AG08396 (cell line): Measurements from ENCODE around the gene LRP1B.
"Not testable (repeated sequence)": the region's sequence is repeated elsewhere in the genome, so short reads cannot be mapped to it uniquely, and the experiment has no call there.

Experiments
- DNase-seq: peaks from one replicate; pipeline ENCODE4 v3.0.0; 2012; ENCODE audit warnings: low spot score, mixed read lengths

The LRP1B gene

DNA sequence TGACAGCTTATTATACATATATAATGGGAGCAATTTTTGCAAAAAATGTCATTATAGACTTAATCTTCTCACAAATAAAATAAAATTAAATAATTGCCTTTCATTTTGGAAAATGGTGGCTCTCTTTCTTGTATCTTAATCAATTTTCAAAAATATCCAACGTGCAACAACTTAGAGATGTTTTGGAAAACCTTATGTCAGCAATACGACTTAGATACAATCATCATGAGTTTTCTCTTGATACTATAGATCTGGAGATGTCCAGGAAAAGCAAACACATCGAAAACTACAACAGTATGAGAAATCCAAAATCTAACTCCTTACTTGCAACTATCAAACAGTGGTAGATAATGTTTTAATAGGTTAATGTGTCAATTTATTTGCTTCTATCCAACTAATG lies 1529.0 kb downstream of the LRP1B start:
- DNase-seq: no peak

DNA sequence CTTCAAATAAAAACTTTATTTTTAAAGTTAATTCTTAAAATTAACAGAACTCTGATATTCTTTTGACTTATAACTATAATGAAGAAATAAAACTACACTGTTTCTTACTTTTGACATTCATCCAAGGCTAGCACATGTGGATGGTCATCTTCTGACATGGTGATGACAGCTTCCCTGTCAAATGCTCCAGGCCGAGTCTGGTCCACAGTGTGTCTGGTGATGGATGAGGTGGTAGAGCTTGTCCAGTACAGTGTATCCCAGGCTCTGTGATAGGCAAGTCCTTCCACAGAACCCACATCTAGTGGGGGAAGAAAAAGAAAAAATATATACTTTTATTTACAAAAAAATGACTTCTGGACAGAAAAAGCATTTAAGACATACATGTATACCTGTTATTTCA lies 1529.5 kb downstream of the LRP1B start:
- DNase-seq: no peak

DNA sequence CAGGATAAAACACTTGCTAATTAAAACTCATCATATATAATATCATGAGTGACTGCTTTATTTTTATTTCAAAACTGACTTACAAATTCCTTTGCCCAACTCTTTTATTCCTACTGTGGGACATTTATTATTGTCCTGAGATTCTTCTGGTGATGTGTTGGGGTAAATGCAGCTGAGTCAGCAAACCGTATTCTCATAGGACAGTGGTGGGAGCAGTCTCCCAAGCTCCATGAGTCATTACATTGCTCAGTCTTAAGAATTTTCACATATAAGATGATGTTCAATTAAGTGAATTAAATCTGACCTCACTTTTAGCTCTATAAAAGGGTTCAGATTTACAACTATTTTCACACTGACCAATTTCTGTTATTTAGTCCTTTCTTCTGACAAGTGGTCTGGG lies 1530.7 kb downstream of the LRP1B start:
- DNase-seq: no peak

DNA sequence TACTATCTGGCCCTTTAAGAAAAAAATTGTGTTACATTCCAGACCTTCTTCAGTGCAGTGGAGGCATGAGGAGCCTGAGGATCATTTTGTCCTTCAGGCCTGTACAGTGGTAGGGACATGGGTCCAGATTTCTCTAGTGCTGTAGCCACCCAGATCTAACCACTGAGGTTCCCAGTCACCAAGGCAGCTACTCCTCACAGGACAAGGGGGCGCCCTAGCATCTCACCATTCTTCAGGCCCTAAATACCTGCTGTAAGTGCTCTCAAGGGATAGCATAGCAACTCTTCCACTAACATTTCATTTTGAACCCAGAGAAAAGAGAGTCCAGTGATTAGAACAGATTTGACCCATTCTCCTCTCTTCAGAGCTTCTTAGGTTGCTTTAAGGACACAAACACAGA lies 1533.0 kb downstream of the LRP1B start:
- no peak for DNase-seq

DNA sequence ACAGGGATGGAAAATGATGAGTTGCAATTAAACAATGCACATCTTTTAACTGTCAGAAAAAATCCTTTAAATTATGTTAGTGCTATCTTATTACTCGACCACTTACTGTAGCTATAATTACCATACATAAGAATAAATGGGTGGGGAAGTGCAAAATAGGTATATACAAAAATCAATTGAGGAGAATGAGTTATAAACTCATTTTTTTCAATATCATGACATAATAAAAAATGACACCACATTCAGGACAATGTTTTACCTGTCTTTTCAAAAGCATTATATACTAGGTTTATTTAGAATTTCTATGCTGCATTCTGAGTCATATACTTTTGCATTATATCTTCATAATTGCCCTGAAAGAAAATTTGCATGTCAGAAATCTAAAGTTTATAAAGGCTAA lies 1533.6 kb downstream of the LRP1B start:
- DNase-seq: no peak

DNA sequence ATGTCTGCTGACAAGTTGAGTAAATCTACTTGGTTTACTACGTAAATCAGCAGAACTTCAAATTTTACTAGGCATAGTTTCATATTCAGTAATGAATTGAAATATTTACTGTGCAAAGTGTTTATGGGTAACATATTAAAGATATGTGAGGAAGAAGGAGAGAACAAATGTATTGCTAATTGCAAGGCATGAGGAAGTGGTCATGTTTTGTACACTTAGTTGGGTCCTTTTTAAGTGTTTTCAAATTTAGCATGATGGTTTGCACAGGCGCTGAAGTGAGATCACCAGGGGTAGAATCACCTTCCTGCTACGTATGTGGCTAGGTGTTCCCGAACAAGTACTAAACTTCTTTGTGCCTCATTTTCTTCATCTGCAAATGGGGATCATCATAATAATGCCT lies 1534.4 kb downstream of the LRP1B start:
- no peak for DNase-seq

DNA sequence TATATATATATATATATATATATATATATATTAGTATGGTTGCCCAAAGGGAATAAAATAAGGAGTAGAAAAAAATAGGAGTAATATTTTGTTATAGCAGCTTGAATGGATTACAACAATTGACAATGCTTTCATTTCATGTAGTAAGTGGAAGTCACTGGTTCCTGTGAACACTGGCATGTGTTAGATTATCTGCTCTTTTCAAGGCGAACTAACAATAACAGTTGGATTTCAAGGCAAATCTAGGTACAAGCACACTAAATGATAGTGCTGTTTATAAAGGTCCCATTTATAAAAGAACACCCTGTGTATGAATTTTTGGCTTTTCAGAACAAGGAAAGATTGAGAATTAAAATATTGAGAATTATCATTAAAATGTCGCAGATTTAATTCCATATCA lies 1535.7 kb downstream of the LRP1B start:
- no peak for DNase-seq

DNA sequence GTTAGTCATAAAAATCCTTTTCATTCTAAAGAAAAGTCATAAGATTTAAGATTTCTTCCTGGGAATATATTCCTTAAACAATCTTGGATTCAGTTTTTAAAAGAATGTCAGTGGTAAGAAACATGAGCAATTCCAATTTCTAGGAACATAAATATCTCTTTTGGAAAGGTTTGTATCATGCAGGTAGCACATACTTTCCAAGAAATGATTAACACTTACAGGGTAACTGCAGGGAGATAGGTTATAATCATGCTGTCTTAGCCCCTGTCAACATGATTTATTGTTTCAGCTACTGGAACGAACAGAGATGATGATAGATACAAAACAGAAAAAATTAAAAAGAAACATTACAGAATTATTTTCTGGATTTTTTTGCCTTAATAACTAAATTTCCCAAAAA lies 1537.7 kb downstream of the LRP1B start:
- no peak for DNase-seq

DNA sequence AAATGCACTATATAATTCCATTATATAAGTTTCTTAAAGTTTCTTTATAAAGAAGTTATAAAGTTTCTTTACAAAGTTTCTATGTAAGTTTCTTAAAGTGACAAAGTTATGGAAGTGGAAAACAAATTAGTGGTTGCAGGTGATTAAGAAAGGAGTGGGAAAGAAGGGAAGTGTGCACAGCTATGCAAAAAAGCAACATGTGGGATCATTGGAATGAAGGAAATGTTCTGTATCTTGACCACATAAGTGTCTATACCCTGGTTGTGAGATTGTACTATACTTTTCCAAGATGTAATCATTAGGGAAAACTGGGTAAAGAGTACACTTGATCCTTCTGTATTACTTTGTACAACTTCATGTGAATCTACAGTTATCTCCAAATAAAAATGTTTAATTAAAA lies 1541.1 kb downstream of the LRP1B start:
- no peak for DNase-seq

DNA sequence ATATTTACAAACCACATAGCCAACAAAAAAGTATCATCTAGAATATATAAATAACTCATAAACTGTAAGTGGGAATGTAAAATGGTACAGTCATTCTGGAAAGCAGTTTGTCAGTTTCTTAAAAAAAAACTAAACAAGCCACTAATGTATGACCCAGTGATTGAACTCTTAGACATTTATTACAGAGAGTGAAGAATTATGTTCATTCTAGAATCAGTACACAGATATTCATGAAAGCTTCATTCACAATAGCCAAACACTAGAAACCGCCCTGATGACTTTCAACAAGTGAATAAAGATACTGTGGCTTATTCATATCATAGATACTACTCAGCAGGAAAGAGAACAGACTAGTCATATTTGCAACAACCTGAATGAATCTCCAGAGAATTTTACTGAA lies 1541.5 kb downstream of the LRP1B start:
- DNase-seq: no peak

DNA sequence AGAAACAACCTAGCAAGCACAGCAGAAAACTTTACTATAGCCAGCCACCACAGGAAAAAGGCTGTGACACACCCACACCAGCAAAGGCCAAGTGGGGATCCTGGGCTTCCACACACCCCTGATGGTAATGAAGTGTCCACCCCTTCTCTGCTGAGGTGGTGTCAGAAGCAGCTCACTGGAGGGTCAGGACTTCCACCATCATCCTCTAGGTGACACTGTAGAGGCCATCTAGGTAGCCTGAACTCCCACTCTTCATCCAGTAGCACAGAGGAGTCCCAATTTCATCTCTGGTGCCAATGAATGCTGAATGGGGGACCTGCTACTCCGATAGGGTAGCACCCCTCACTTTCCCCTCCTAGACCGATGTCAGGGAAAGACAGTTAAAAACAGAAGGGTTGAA lies 1544.4 kb downstream of the LRP1B start:
- DNase-seq: peak; percentile 1

DNA sequence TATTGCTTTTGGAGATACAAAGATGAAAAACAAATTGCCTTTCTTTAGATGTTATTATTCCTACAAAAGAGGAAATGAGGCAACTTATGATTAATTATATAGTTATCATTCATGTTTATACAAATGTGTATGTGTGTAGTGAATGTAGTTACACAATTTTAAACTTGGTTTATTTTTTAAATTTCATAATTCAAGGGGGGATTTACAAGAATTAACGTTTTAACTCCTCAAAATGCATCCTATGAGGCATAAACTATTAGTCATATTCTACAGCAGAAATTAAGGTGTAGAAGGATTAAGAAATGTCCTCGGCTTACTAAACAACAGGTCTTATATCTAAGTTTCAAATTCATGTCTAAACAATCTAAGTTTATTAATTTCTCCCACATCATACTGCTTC lies 1545.8 kb downstream of the LRP1B start:
- no peak for DNase-seq

DNA sequence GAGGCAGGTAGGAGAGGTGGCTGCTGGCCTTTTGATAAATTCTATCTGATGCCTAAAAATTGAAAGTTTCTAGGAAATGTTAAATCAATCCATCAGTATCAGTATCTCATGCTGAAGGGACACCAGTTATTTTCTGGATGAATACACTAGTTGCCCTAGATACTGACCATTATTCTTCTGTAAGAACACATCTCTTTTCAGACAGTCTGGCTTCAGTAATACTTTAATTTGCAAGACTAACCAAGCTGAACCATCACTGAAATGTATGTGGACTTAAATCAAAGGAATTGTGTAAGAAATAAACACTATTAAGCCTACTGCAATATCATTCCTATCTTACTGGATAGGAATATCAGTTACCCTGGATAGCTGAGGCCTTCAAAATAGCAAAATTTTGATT lies 1546.3 kb downstream of the LRP1B start:
- no peak for DNase-seq

DNA sequence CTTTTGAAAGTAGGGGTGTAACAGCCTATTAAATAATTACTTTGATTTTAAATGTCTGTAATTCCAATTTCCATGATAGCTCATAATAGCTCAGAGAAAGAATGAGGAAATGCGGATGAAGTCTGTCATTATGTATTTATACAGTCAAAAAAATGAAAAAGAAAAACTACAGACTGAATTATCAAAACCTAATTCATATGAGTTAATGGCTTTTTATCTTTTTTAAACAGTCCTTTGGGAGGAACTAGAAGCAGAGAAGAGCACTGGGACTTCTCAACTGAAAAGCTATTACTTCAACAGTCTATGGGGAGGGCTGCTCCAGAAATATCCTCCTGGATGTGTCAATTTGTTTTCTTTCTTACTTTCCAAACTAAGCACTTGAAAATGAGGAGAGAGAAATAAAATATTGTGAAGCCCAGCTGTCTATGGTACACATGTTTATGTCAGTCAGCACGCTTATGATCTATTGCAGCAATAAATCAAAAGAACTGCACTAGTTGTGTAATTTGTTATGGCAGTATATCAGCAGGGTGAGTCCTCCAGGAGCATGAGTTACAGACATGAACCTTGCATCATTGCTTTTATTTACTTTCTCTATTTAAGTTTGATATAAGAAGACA lies 1550.2 kb downstream of the LRP1B start:
- DNase-seq: no peak

DNA sequence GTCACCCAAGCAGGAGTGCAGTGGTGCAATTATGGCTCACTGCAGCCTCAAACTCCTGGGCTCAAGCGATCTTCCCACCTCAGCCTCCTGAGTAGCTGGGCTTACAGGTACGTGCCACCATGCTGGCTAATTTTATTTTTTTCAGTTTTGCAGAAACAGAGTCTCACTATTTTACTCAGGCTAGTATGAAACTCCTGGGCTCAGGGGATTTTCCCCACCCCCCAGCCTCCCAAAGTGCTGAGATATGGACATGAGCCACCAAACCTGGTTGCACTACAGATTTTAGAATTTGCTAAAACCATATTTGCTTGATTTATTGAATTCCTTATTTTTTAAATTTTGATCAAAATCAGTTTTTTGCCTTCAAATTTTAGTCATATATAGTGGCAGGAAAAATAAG lies 1553.4 kb downstream of the LRP1B start:
- DNase-seq: no peak

DNA sequence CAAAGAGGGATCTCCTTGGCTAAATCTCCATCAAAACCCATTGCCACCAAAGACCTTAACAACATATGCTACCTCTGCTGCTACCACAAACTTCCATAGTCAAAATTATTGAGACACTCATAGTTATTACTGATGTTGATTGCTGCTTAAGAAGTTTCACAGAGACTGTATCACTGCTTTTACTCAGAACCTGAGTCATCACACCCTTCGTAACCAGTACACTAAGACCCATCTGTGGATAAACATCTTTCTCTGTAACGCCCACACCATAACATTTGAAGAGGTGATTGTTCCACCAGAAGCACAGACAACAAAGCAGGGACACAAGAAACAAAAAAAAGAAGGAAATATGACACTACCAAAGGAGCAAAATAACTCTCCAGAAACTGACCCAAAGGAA lies 1563.1 kb downstream of the LRP1B start:
- DNase-seq: no peak

DNA sequence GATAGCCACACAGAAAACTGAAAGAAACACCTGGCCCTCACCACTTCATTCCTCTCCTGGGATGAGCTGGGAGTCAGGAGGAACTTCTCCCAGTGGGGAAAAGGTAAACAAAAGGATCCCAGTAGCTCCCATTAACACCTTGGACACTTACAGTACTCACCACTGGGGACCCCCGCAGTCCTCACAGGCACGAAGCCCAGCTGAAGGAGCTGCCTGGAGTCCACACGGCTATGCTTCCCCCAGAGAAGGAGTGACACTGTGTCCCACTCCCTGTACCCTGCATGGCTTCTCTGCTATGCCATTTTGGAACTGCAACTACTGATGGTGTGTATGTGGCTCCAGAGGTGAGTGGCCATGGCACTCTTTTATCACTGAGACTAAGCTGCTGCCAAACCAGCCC lies 1565.1 kb downstream of the LRP1B start:
- DNase-seq: no peak

DNA sequence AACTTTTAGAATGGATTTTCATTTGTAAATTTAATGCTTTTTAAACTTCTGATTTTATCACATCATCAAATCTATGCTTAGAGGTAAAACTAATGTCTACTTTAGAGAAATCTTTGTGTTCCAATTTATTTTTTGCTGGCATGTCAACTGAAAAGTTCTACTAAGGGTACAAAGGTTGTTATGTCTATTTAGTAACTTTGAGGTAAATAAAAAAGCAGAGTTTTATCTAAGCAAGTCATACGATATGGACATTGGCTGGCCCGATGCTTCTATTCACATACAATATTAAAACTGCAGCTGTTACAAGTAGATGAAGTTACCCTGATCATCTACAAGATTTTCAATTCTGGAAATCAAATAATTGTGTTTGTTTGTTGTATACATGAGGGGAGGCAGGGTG lies 1575.1 kb downstream of the LRP1B start:
- DNase-seq: no peak

DNA sequence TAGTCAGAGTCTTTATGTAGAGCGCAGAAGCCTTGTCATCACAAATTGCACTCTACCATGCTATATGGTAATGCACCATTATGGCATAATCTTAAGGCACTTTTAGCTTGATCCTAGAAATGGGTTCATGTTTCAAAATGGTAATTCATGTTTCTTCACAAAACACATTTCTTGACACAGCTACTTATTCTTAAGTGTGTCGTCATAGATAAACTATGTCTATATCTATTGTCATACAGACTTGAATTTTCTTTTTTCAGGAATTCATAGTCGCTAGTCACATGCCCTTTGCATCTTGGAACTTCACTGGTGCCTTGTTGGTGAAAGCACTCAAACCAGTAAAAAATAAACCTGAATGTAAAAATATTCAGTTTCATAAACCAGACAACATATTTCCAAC lies 1578.2 kb downstream of the LRP1B start:
- DNase-seq: no peak

DNA sequence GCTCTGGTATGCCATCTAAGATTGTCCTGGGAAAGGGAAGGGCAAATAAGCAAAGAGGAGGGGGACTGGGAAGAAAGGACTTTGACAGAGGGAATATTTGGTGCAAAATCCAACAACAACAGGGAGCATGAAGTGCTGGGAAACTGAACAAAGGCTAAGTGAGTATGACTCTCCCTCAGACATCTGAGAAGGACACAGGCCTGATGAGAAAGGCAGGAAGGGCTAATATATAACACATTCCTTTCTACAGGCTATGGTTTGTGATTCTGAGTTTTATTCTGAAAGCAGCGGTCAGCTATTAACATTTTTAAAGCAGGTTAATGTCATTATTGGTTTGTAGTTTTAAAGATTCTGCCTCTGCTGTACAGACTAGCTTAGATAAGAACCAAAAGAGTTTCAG lies 1579.5 kb downstream of the LRP1B start:
- no peak for DNase-seq

DNA sequence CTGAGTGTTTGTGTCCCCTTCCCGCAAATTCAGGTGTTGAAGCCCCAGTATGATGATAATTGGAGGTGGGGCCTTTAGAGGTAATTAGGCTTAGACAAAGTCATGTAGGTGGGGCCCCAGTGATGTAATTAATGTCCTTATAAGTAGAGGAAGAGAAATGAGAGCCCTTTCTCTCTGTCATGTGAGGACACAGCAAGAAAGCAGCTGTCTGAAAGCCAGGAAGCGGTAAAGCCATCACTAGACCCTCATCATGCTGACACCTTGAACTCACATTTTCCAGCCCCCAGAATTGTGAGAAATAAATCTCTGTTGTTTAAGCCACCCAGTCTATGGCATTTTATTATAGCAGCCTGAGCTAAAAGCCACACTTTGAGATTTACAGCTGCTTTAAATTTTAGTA lies 1580.0 kb downstream of the LRP1B start:
- no peak for DNase-seq

DNA sequence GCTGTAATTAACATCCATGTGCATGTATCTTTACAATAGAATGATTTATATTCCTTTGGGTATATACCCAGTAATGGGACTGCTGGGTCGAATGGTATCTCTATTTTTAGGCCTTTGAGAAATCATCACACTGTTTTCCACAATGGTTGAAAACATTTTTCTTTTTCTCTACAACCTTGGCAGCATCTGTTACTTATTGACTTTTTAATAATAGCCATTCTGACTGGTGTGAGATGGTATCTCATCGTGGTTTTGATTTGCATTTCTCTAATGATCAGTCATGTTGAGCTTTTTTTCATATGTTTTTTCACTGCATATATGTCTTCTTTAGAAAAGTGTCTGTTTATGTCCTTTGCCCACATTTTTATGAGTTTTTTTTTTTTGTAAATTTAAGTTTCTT lies 1586.0 kb downstream of the LRP1B start:
- DNase-seq: not testable (repeated sequence)

DNA sequence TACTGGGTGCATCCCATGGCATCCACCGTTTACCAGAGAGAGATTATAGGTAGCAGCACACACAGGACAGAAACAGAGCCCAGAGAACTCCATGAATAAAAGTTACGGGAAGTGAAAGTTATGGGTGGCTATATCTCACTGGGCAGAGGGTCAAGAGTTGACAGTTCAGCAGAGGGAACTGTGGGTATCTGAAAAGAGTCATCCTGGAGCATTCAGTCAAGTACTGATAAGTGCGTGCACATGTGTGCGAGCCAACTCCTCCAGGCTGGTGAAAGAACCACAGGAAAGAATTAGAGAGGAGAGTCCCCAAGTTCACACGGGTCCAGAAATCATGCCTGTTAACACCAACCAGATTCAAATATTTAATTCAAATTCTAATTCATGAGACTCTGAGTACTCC lies 1588.2 kb downstream of the LRP1B start:
- no peak for DNase-seq

DNA sequence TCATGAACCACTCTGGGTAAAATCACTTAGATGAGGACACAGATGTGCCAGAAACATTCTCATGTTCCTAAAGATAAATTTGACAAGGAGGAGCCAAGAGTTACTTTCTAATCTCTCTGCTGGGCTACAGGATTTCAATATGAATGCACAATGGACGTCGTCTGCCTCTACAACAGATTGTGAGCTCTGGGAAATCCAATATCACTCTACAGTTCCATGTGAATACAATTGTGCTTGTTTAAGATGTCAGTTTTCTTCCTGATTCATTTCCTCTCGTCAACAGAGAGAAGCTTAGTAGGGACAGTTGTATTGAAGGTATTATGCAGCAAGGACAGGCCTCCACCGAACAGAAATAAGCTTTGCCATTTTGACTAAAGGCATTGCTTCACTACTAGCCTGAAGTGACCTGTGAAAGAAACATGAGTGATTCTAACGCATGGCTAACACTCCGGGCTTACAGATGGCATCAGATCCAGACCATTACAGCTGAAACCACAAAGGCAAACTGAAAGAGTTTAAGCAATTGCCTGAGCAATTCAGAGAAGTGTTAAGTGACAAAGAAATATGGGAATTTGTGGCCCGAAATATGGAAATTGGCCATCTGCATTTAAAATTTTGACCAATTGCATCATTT lies 1591.5 kb downstream of the LRP1B start:
- no peak for DNase-seq
